IMR-90 (cell line): ENCODE data around the gene NLGN3.

ENCODE experiments used
- CEBPB ChIP-seq: IDR thresholded peaks from 2 replicates; pipeline ENCODE4 v1.6.1; 2012; ENCODE audit warnings: low read depth, low read length, improper control_type of control experiment
- CHD1 ChIP-seq: IDR thresholded peaks from 2 replicates; pipeline ENCODE4 v1.6.1; 2012; ENCODE audit warnings: low read depth, low read length, improper control_type of control experiment
- MAZ ChIP-seq: IDR thresholded peaks from 2 replicates; pipeline ENCODE4 v1.6.1; 2012; ENCODE audit warnings: low read depth, mild to moderate bottlenecking, low read length, improper control_type of control experiment, moderate library complexity, borderline replicate concordance
- MXI1 ChIP-seq: IDR thresholded peaks from 2 replicates; pipeline ENCODE4 v1.6.1; 2012; ENCODE audit warnings: low read depth, mild to moderate bottlenecking, low read length, moderate library complexity, borderline replicate concordance
- NFE2L2 ChIP-seq: fragments of 150-350 bp; IDR thresholded peaks from 2 replicates; pipeline ENCODE4 v1.6.1; 2016; ENCODE audit warnings: low read depth, mild to moderate bottlenecking, low read length
- POLR2A ChIP-seq: IDR thresholded peaks from 2 replicates; pipeline ENCODE4 v1.6.1; 2012; ENCODE audit warnings: mild to moderate bottlenecking, low read depth, low read length
- RAD21 ChIP-seq: IDR thresholded peaks from 2 replicates; pipeline ENCODE4 v1.6.1; 2012; ENCODE audit warnings: low read length, improper control_type of control experiment
- RCOR1 ChIP-seq: IDR thresholded peaks from 2 replicates; pipeline ENCODE4 v1.6.1; 2012; ENCODE audit warnings: mild to moderate bottlenecking, low read length, improper control_type of control experiment; ENCODE audit not compliant: insufficient replicate concordance
- RFX5 ChIP-seq: IDR thresholded peaks from 2 replicates; pipeline ENCODE4 v1.8.0; 2012; ENCODE audit warnings: low read depth, mild to moderate bottlenecking, low read length, moderate library complexity
- SMC3 ChIP-seq: fragments of 150-350 bp; IDR thresholded peaks from 2 replicates; pipeline ENCODE4 v1.6.1; 2016; ENCODE audit warnings: low read depth, mild to moderate bottlenecking, antibody characterized with exemption, low read length, moderate library complexity
- TF ChIP-seq, protein P1 (sequence below): conservative IDR thresholded peaks from 2 replicates; pipeline ENCODE4 v1.5.1; 2012; ENCODE audit warnings: mild to moderate bottlenecking, low read depth, low read length, improper control_type of control experiment
- TF ChIP-seq, protein P2 (sequence below): fragments of 150-350 bp; IDR thresholded peaks from 2 replicates; pipeline ENCODE4 v1.6.1; 2016; ENCODE audit warnings: low read depth, mild to moderate bottlenecking, low read length, moderate library complexity, borderline replicate concordance
- TF ChIP-seq, protein P3 (sequence below): fragments of 150-350 bp; IDR thresholded peaks from 2 replicates; pipeline ENCODE4 v1.6.1; 2017; ENCODE audit warnings: mild to moderate bottlenecking, antibody characterized with exemption, low read length, low read depth

DNA sequence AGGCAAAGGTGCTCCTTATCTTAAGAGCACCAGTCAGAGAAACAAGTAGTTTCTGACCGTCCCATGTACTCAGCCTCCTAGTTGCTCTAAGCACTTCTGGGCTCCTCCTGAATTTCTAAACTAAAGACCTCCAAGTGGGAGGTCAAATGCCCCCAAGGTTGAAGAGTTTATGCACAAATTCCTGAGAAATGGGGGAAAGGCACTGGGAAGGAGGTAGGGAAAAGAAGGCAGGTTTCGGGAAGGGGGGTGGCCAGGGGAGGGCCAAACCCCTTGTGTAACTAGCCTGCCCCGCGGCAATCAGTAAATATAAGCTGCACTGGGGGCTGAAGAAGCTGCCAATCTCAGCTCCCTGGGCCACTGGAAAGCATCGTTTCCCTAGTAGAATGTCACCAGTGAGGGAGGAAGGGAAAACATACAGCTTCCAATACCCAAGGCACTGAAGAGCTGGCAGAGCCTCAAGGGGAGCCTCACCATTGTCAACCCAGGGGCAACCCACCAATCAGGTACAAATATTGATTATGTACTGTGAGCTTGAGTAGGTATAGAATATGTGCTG is 45.6 kb upstream of the NLGN3 start:
- TF ChIP-seq, protein P1, sequence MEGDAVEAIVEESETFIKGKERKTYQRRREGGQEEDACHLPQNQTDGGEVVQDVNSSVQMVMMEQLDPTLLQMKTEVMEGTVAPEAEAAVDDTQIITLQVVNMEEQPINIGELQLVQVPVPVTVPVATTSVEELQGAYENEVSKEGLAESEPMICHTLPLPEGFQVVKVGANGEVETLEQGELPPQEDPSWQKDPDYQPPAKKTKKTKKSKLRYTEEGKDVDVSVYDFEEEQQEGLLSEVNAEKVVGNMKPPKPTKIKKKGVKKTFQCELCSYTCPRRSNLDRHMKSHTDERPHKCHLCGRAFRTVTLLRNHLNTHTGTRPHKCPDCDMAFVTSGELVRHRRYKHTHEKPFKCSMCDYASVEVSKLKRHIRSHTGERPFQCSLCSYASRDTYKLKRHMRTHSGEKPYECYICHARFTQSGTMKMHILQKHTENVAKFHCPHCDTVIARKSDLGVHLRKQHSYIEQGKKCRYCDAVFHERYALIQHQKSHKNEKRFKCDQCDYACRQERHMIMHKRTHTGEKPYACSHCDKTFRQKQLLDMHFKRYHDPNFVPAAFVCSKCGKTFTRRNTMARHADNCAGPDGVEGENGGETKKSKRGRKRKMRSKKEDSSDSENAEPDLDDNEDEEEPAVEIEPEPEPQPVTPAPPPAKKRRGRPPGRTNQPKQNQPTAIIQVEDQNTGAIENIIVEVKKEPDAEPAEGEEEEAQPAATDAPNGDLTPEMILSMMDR, result no peak
- TF ChIP-seq CEBPB (no peak), POLR2A (no peak), RAD21 (no peak), RFX5 (no peak), NFE2L2 (no peak), CHD1 (no peak), SMC3 (no peak), RCOR1 (no peak), MAZ (no peak), MXI1 (no peak)
- TF ChIP-seq, protein P2, sequence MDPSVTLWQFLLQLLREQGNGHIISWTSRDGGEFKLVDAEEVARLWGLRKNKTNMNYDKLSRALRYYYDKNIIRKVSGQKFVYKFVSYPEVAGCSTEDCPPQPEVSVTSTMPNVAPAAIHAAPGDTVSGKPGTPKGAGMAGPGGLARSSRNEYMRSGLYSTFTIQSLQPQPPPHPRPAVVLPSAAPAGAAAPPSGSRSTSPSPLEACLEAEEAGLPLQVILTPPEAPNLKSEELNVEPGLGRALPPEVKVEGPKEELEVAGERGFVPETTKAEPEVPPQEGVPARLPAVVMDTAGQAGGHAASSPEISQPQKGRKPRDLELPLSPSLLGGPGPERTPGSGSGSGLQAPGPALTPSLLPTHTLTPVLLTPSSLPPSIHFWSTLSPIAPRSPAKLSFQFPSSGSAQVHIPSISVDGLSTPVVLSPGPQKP, result no peak
- TF ChIP-seq, protein P3, sequence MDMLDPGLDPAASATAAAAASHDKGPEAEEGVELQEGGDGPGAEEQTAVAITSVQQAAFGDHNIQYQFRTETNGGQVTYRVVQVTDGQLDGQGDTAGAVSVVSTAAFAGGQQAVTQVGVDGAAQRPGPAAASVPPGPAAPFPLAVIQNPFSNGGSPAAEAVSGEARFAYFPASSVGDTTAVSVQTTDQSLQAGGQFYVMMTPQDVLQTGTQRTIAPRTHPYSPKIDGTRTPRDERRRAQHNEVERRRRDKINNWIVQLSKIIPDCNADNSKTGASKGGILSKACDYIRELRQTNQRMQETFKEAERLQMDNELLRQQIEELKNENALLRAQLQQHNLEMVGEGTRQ, result no peak
